Thyroid gland (tissue), 4 donors: ENCODE measurements around the gene PPP4R4. TPM values are rescaled to one million over a fixed set of nuclear protein-coding genes. Genes with fewer than 3 reads are reported as not detected.

Source experiments
- DNase-seq, 2 donors: peaks; one replicate each; pipeline ENCODE4 v3.0.0-alpha.2; 2019
- H3K27ac ChIP-seq, 3 donors: fragments of 200-600 bp; sonication (generic); 1 replicate in 2 of 3; 2 replicates in 1 of 3; pipeline ENCODE4 v1.5.1; 2016 to 2019; ENCODE audit warnings: mild to moderate bottlenecking in 1 of 3, moderate library complexity in 1 of 3
- H3K27me3 ChIP-seq: fragments of 200-600 bp; sonication (generic); one replicate; pipeline ENCODE4 v1.5.1; 2019
- H3K36me3 ChIP-seq, 2 donors: fragments of 200-600 bp; sonication (generic); one replicate each; pipeline ENCODE4 v1.5.1; 2016 to 2019
- H3K4me1 ChIP-seq, 2 donors: fragments of 200-600 bp; sonication (generic); one replicate each; pipeline ENCODE4 v1.5.1; 2017 to 2019
- H3K4me3 ChIP-seq, 3 donors: fragments of 200-600 bp; sonication (generic); replicated peaks in 1 of 3; 1 replicate in 2 of 3; 2 replicates in 1 of 3; pipeline ENCODE4 v1.5.1; 2016; ENCODE audit warnings: mild to moderate bottlenecking in 1 of 3
- H3K9me3 ChIP-seq: fragments of 200-600 bp; sonication (generic); one replicate; pipeline ENCODE4 v1.5.1; 2017
- POLR2A ChIP-seq, 2 donors: fragments of 450-650 bp; IDR thresholded peaks; one replicate each; pipeline ENCODE4 v1.6.1; 2017; ENCODE audit warnings: antibody characterized with exemption in 2 of 2, mild to moderate bottlenecking in 2 of 2, moderate library complexity in 1 of 2
- WGBS, 2 donors: methylation state at CpG; one replicate each; pipeline ENCODE4 v1.1.5; 2017; 5-methylcytosine and 5-hydroxymethylcytosine counted together
- intact Hi-C: fragments of 100-400 bp; cut with DNase I; formaldehyde crosslinking; loops from one replicate; pipeline ENCODE4 v1.15.1; 2023
- total RNA-seq, 4 donors: library from RNA; depleted of rRNA; stranded (reverse); fragments of >200 nt; gene quantifications; one replicate each; pipeline ENCODE4 v1.2.3, GENCODE V29; 2016
- TF ChIP-seq, protein P1 (sequence below), 6 experiments: fragments of 200-600 bp in 3 of 6; fragments of 450-650 bp in 3 of 6; sonication (generic) in 3 of 6; IDR thresholded peaks; one replicate each; pipeline ENCODE4 v1.5.1; 2016 to 2019; ENCODE audit warnings: antibody characterized with exemption in 6 of 6, mild to moderate bottlenecking in 2 of 6, inconsistent platforms in 1 of 6, moderate library complexity in 1 of 6

The PPP4R4 gene
- total RNA-seq, 4 donors from 2014 or later = 0.45 to 16.2 (median 0.92) TPM

DNA sequence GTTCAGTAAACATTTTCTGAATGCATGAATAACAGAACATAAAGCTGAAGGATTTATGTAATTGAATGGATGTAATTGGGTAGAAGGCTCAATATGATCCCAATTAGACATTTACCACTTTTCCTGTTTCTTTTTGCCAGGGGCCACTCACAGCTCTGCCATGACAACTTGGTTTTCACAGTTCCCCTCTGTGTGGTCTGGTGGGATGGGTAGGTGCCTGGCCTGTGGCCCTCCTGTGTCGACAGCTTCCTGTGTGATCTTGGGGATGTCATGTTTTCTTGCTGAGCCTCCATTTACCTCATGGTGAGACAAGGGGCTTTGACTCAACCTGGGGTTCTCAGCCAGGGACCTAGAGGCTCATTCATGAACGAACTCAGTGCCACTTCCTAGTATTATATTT lies 131.5 kb downstream of the PPP4R4 start:
- WGBS, 2 donors = 72 to 80% methylated on average over 2 of the region's 2 CpGs
- H3K27ac ChIP-seq = no peak overlapping the region
- no peaks in the 10 kb centered on the region for H3K27me3 ChIP-seq
- no peak overlapping the region for H3K4me3 ChIP-seq
- H3K9me3 ChIP-seq = no peaks in the 10 kb centered on the region
- TF ChIP-seq, protein P1, sequence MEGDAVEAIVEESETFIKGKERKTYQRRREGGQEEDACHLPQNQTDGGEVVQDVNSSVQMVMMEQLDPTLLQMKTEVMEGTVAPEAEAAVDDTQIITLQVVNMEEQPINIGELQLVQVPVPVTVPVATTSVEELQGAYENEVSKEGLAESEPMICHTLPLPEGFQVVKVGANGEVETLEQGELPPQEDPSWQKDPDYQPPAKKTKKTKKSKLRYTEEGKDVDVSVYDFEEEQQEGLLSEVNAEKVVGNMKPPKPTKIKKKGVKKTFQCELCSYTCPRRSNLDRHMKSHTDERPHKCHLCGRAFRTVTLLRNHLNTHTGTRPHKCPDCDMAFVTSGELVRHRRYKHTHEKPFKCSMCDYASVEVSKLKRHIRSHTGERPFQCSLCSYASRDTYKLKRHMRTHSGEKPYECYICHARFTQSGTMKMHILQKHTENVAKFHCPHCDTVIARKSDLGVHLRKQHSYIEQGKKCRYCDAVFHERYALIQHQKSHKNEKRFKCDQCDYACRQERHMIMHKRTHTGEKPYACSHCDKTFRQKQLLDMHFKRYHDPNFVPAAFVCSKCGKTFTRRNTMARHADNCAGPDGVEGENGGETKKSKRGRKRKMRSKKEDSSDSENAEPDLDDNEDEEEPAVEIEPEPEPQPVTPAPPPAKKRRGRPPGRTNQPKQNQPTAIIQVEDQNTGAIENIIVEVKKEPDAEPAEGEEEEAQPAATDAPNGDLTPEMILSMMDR (IDR thresholded peaks at IDR 0.05) = no peak
- no peak for TF ChIP-seq POLR2A (IDR thresholded peaks at IDR 0.05)
- H3K4me1 ChIP-seq = no peaks in the 10 kb centered on the region
- H3K36me3 ChIP-seq = no peaks in the 10 kb centered on the region
- no peak for DNase-seq
- intact Hi-C loops = no loop called here

DNA sequence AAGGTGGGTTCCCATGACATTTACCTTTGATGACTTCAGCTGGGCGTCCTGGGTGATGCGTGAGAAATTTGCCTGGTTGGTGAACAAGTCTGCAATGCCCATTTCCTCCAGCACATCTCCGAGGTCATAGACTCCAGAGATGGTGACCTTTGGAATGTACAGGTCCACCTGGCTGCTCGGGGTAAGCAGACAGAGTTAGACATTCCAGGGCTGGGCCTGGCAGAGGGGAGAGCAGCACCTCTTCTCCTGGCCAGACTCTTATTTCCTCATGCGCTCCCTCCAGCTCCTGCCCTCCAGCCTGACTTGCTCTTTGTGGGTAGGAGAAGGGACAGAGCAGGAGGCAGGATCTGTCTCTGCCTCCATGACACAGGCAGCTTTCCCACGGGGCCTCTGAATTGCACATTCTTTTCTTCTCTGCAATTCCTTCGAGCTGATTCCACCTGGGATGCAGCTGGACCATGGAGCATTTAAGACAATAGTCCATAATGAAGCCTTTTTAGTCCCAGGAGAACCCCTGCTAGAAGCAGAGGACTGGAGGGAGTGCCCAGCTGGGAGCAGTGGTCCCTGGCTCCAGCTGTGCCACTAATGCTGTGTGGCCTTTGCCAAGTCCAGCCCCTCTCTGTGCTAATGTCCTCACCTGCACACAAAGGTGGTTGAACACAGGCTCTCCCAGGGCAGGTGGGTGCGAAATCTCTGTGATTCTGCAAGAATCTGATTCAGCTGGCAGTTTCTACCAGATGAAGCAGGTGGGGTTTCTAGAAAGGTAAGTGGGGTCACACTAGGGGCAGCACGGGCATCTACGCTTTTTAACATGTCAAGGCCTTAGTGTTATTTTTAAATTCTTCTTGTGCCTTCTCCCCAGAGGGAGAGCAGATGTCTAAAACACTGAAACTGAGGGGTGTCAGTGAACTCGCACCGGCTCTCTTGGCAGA lies 132.2 kb downstream of the PPP4R4 start:
- 77 to 79% methylated on average over 12 of the region's 12 CpGs for WGBS, 2 donors
- Histone ChIP-seq H3K4me3 (no peak overlapping the region), H3K36me3 (no peaks in the 10 kb centered on the region), H3K27me3 (no peaks in the 10 kb centered on the region), H3K9me3 (no peaks in the 10 kb centered on the region), H3K27ac (no peak overlapping the region), H3K4me1 (no peaks in the 10 kb centered on the region)
- intact Hi-C loops = no loop called here
- TF ChIP-seq, protein P1 (IDR thresholded peaks at IDR 0.05) = no peak
- no peak for TF ChIP-seq POLR2A (IDR thresholded peaks at IDR 0.05)
- DNase-seq = no peak

DNA sequence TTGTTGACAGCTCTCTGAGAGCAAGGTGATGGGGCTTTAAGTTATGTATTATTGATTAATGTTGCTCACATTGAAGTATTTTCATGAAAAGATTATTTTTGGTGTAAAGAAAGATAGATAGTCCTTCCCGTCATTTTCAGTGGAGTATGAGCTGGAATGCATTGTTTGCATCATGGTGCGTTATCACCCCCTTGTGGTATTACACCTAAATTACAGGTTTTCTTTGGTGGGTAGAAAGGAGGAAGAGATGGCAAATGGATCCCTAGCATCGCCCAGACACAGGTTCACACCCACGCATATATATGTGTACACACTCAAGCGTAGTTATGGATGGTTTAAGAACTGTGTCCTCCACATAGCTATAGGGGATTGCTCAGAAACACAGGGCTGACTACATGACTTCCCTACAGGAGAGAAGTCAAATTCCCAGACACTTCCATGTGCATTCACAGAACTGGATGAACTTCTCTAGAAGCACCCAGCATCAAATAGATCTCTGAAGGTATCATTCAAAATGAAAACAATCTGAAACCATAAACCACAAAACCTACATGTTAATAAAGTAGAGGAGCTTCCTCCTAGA lies 133.4 kb downstream of the PPP4R4 start:
- Histone ChIP-seq H3K36me3 (no peaks in the 10 kb centered on the region), H3K9me3 (no peaks in the 10 kb centered on the region), H3K4me3 (no peak overlapping the region), H3K4me1 (no peaks in the 10 kb centered on the region), H3K27me3 (no peaks in the 10 kb centered on the region), H3K27ac (no peak overlapping the region)
- DNase-seq = no peak
- no peak for TF ChIP-seq POLR2A (IDR thresholded peaks at IDR 0.05)
- TF ChIP-seq, protein P1 (IDR thresholded peaks at IDR 0.05) = no peak
- 23 to 52% methylated on average over 5 of the region's 5 CpGs for WGBS, 2 donors
- intact Hi-C loops = no loop called here

DNA sequence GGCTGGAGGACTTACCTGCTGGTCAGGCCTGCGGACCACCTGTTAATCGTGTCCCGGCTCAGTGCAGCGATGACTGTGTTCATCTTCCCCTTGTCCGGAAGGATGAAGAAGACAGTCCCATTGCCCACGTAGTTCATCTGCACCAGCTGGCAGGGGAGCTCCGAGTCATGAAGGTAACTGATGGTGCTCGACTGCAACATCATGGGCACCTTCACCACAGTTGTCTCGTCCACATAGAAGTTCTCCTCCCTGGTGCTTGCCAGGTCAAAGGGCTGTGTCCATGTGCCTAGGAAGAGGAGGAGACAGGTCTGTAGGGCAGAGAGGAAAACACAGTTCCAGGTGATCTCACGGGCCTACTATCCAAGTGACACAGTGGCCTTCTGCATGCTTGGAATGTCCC lies 135.6 kb downstream of the PPP4R4 start:
- no peak for TF ChIP-seq POLR2A (IDR thresholded peaks at IDR 0.05)
- TF ChIP-seq, protein P1 (IDR thresholded peaks at IDR 0.05) = no peak
- Histone ChIP-seq H3K4me3 (no peak overlapping the region), H3K9me3 (no peaks in the 10 kb centered on the region), H3K27ac (no peak overlapping the region), H3K27me3 (no peaks in the 10 kb centered on the region), H3K36me3 (no peaks in the 10 kb centered on the region), H3K4me1 (no peaks in the 10 kb centered on the region)
- intact Hi-C loops = no loop called here
- no peak for DNase-seq
- WGBS, 2 donors = 89 to 90% methylated on average over 8 to 10 of the region's 10 CpGs

DNA sequence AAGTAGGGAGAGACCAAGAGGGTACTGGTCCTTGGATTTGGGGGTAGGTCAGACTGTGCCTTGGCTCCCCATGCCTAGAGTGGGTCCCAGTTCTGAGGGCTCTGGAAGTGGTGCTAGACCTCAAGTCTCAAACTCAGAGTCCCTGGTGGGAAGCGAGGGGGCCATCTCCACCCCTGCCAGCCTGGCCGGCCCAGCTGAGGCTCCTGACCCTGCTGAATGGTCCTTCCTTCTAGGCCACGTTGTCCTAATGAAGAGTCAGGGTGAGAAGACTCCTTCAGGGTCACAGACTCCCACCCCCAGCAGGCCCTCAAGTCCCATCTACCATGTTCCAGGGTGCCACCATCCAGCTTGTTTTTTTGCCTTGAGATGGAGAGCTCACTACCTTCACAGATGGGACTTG lies 136.1 kb downstream of the PPP4R4 start:
- Histone ChIP-seq H3K27me3 (no peaks in the 10 kb centered on the region), H3K9me3 (no peaks in the 10 kb centered on the region), H3K36me3 (no peaks in the 10 kb centered on the region), H3K4me1 (no peaks in the 10 kb centered on the region), H3K4me3 (no peak overlapping the region), H3K27ac (no peak overlapping the region)
- TF ChIP-seq, protein P1 (IDR thresholded peaks at IDR 0.05) = no peak
- no peak for TF ChIP-seq POLR2A (IDR thresholded peaks at IDR 0.05)
- WGBS, 2 donors = 88 to 100% methylated on average over 1 to 3 of the region's 3 CpGs
- no peak for DNase-seq
- intact Hi-C loops = no loop called here
